SK-N-SH (cell line): Measurements from ENCODE around the gene SLC17A4. TPM values are rescaled to one million over a fixed set of nuclear protein-coding genes. Genes with fewer than 3 reads are reported as not detected.

ENCODE experiments used
- CTCF ChIA-PET: fragments of 300-600, 350-600 bp; formaldehyde crosslinking; extraction: SDS; loops from one replicate; lab custom pipeline; 2021; lab: Yijun Ruan, JAX
- POLR2A ChIA-PET: fragments of 350-600 bp; sonication (Branson Sonifier 250); formaldehyde crosslinking; extraction: SDS; loops from one replicate; lab custom pipeline; 2020; ENCODE audit warnings: antibody characterized with exemption, inconsistent platforms; lab: Yijun Ruan, JAX
- DNase-seq: peaks from one replicate; pipeline ENCODE4 v3.0.0; 2012
- H2AFZ ChIP-seq: fragments of 200-600 bp; sonication (generic); 2 replicates; pipeline ENCODE4 v1.8.1; 2016; ENCODE audit warnings: antibody characterized with exemption, mild to moderate bottlenecking, low read depth
- H3F3A ChIP-seq: fragments of 200-600 bp; sonication (generic); replicated peaks from 2 replicates; pipeline ENCODE3; 2016; ENCODE audit warnings: antibody characterized with exemption, mild to moderate bottlenecking; ENCODE audit not compliant: insufficient read depth
- H3K27ac ChIP-seq, 2 experiments: fragments of 200-500 bp in 1 of 2; fragments of 200-600 bp in 1 of 2; sonication (Bioruptor generic) in 1 of 2; sonication (generic), shearing (Covaris generic) in 1 of 2; 2 replicates each; pipeline versions ENCODE4 v1.5.1 to v1.6.1; 2014 to 2016; ENCODE audit warnings: low read depth in 2 of 2, inconsistent platforms in 1 of 2, low read length in 1 of 2, mild to moderate bottlenecking in 1 of 2, mixed read lengths in 1 of 2
- H3K27me3 ChIP-seq: fragments of 200-600 bp; sonication (generic), shearing (Covaris generic); 2 replicates; pipeline ENCODE4 v1.6.1; 2016; ENCODE audit warnings: mixed run types; ENCODE audit not compliant: insufficient read depth
- H3K36me3 ChIP-seq, 2 experiments: fragments of 200-500 bp in 1 of 2; fragments of 200-600 bp in 1 of 2; sonication (Bioruptor generic) in 1 of 2; sonication (generic) in 1 of 2; replicated peaks in 1 of 2; 2 replicates each; pipeline versions ENCODE3 to v1.5.1; 2014 to 2016; ENCODE audit warnings: low read length in 1 of 2, mild to moderate bottlenecking in 1 of 2; ENCODE audit not compliant: insufficient read depth in 2 of 2, control insufficient read depth in 1 of 2
- H3K4me1 ChIP-seq, 2 experiments: fragments of 200-500 bp in 1 of 2; fragments of 200-600 bp in 1 of 2; sonication (Bioruptor generic) in 1 of 2; sonication (generic), shearing (Covaris generic) in 1 of 2; 2 replicates each; pipeline versions ENCODE4 v1.5.1 to v1.6.1; 2014 to 2016; ENCODE audit warnings: low read depth in 1 of 2, low read length in 1 of 2, mixed run types in 1 of 2; ENCODE audit not compliant: insufficient read depth in 2 of 2, control insufficient read depth in 1 of 2
- H3K4me2 ChIP-seq: fragments of 200-600 bp; sonication (generic), shearing (Covaris generic); 2 replicates; pipeline ENCODE4 v1.6.1; 2017; ENCODE audit warnings: mixed run types
- H3K4me3 ChIP-seq, 2 experiments: fragments of 200-500 bp in 1 of 2; fragments of 200-600 bp in 1 of 2; sonication (Bioruptor generic) in 1 of 2; sonication (generic), shearing (Covaris generic) in 1 of 2; 2 replicates each; pipeline versions ENCODE4 v1.5.1 to v1.8.1; 2014 to 2016; ENCODE audit warnings: low read depth in 2 of 2, inconsistent platforms in 1 of 2, low read length in 1 of 2, mild to moderate bottlenecking in 1 of 2, mixed read lengths in 1 of 2, moderate library complexity in 1 of 2
- H3K79me2 ChIP-seq: fragments of 200-600 bp; sonication (generic); 2 replicates; pipeline ENCODE4 v1.8.1; 2017; ENCODE audit warnings: mild to moderate bottlenecking; ENCODE audit not compliant: insufficient read depth
- H3K9ac ChIP-seq: fragments of 200-600 bp; sonication (generic); 2 replicates; pipeline ENCODE4 v1.6.1; 2017; ENCODE audit warnings: mixed run types
- H3K9me2 ChIP-seq: fragments of 200-600 bp; sonication (generic); 2 replicates; pipeline ENCODE4 v1.6.1; 2017; ENCODE audit warnings: mixed run types
- H3K9me3 ChIP-seq: fragments of 200-600 bp; sonication (generic); 2 replicates; pipeline ENCODE4 v1.6.1; 2017; ENCODE audit warnings: mixed run types, mild to moderate bottlenecking, moderate library complexity
- H4K20me1 ChIP-seq: fragments of 200-600 bp; sonication (generic); 2 replicates; pipeline ENCODE4 v1.6.1; 2017; ENCODE audit warnings: mild to moderate bottlenecking, mixed run types; ENCODE audit not compliant: insufficient read depth
- FOSL2 ChIP-seq: IDR thresholded peaks from 2 replicates; pipeline ENCODE4 v1.4.0; 2012; ENCODE audit warnings: low read depth, mild to moderate bottlenecking, moderate library complexity, borderline replicate concordance
- FOXJ3 ChIP-seq: sonication (generic); formaldehyde crosslinking; IDR thresholded peaks from 2 replicates; pipeline ENCODE4 v1.5.1; 2020; ENCODE audit warnings: mild to moderate bottlenecking, missing genetic modification reagents
- FOXM1 ChIP-seq: IDR thresholded peaks from 2 replicates; pipeline ENCODE4 v1.4.0; 2012; ENCODE audit warnings: low read depth, mild to moderate bottlenecking
- GABPA ChIP-seq: IDR thresholded peaks from 2 replicates; pipeline ENCODE4 v1.4.0; 2012; ENCODE audit warnings: low read depth, mild to moderate bottlenecking
- JUND ChIP-seq: IDR thresholded peaks from 2 replicates; pipeline ENCODE4 v1.4.0; 2012
- MAX ChIP-seq: IDR thresholded peaks from 2 replicates; pipeline ENCODE4 v1.4.0; 2012; ENCODE audit warnings: low read depth
- MXI1 ChIP-seq: IDR thresholded peaks from 2 replicates; pipeline ENCODE4 v1.6.1; 2012; ENCODE audit warnings: mild to moderate bottlenecking, low read depth, low read length, improper control_type of control experiment
- NFIC ChIP-seq: IDR thresholded peaks from 2 replicates; pipeline ENCODE4 v1.4.0; 2012; ENCODE audit warnings: borderline replicate concordance
- NRF1 ChIP-seq: IDR thresholded peaks from 2 replicates; pipeline ENCODE4 v1.6.1; 2012; ENCODE audit warnings: low read depth, mild to moderate bottlenecking, low read length
- POLR2AphosphoS5 ChIP-seq: IDR thresholded peaks from 2 replicates; pipeline ENCODE4 v1.6.1; 2012; ENCODE audit warnings: low read depth, low read length
- REST ChIP-seq: IDR thresholded peaks from 2 replicates; pipeline ENCODE4 v1.6.1; 2012; ENCODE audit warnings: mild to moderate bottlenecking, low read depth, low read length, moderate library complexity
- YY1 ChIP-seq: IDR thresholded peaks from 2 replicates; pipeline ENCODE4 v1.4.0; 2012; ENCODE audit warnings: low read depth, mild to moderate bottlenecking
- WGBS: methylation state at CpG from one replicate; pipeline ENCODE4 v1.1.6; 2017; ENCODE audit warnings: low lambda C conversion rate; 5-methylcytosine and 5-hydroxymethylcytosine counted together
- polyA plus RNA-seq, 3 experiments: library from polyadenylated mRNA; depleted of rRNA; stranded (reverse); fragments of >200 nt; gene quantifications; 2 replicates each; pipeline ENCODE4 v1.2.3, GENCODE V29; 2012
- TF ChIP-seq, protein P1 (sequence below): fragments of 150-350 bp; IDR thresholded peaks from 2 replicates; pipeline ENCODE4 v1.6.1; 2016; ENCODE audit warnings: mild to moderate bottlenecking, low read depth, low read length
- TF ChIP-seq, protein P2 (sequence below): IDR thresholded peaks from 2 replicates; pipeline ENCODE4 v1.4.0; 2012; ENCODE audit warnings: low read depth, borderline replicate concordance

SLC17A4 gene
- polyA plus RNA-seq, 1 of the 3 experiments (the other 2 are of a cell fraction): not detected

DNA sequence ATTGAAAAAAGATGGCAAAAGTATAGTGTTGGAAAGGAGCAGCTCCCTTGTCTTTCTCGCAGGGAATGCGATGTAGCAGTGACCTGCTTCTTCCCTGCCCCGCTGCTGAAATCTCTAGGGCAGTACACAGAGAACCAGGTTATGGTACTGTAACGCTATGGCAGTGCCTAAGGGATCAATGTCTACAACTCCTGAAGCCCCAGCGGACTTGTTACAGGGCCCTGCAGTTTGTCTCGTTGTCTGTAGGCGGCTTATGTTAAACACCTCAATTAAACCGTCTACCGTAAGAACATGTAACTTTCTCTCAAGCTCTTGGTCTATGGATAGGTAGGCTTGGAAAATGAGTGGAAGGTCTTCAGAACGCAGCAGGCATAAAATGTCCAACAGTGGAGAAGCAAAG, 44.8 kb upstream of the SLC17A4 start:
- H3F3A ChIP-seq: no peaks in the 10 kb centered on the region
- WGBS: 85% methylated on average over 10 of the region's 10 CpGs
- no peak for DNase-seq
- TF ChIP-seq GABPA: no peak
- TF ChIP-seq FOXM1: no peak
- TF ChIP-seq, protein P1, sequence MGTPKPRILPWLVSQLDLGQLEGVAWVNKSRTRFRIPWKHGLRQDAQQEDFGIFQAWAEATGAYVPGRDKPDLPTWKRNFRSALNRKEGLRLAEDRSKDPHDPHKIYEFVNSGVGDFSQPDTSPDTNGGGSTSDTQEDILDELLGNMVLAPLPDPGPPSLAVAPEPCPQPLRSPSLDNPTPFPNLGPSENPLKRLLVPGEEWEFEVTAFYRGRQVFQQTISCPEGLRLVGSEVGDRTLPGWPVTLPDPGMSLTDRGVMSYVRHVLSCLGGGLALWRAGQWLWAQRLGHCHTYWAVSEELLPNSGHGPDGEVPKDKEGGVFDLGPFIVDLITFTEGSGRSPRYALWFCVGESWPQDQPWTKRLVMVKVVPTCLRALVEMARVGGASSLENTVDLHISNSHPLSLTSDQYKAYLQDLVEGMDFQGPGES: no peak
- TF ChIP-seq NFIC: no peak
- H3K9me3 ChIP-seq: no peaks in the 10 kb centered on the region
- ChIA-PET CTCF (interaction anchor here (2.2 to 2.4 kb wide), 2 partner anchors 8 to 10 kb away, joined by 9 to 11 read pairs; no protein-coding TSS in a partner anchor), POLR2A (no interaction called here)
- no peaks in the 10 kb centered on the region for H4K20me1 ChIP-seq
- H3K9ac ChIP-seq: no peak overlapping the region
- no peaks in the 10 kb centered on the region for H3K36me3 ChIP-seq
- H3K4me1 ChIP-seq: peaks cover 0 to 14% of the 10 kb centered on the region in 2 experiments; a peak in 1 of 4 replicates
- H3K27ac ChIP-seq: no peak overlapping the region
- H3K79me2 ChIP-seq: no peaks in the 10 kb centered on the region
- H3K9me2 ChIP-seq: no peaks in the 10 kb centered on the region
- H2AFZ ChIP-seq: no peak overlapping the region
- H3K27me3 ChIP-seq: no peaks in the 10 kb centered on the region
- H3K4me3 ChIP-seq: no peak overlapping the region
- no peak overlapping the region for H3K4me2 ChIP-seq

GRCh38 chr6:25710287-25710686, 44.3 kb upstream of the SLC17A4 start:
- no peaks in the 10 kb centered on the region for H3K9me3 ChIP-seq
- H3K9ac ChIP-seq: no peak overlapping the region
- H3K4me3 ChIP-seq: no peak overlapping the region
- H3K36me3 ChIP-seq: no peaks in the 10 kb centered on the region
- H3K9me2 ChIP-seq: no peaks in the 10 kb centered on the region
- H3K4me1 ChIP-seq: peaks cover 0 to 14% of the 10 kb centered on the region in 2 experiments; a peak in 1 of 4 replicates
- H3F3A ChIP-seq: no peaks in the 10 kb centered on the region
- H3K27me3 ChIP-seq: no peaks in the 10 kb centered on the region
- no peak for TF ChIP-seq JUND
- TF ChIP-seq, protein P1: no peak
- TF ChIP-seq POLR2AphosphoS5: no peak
- TF ChIP-seq, protein P2, sequence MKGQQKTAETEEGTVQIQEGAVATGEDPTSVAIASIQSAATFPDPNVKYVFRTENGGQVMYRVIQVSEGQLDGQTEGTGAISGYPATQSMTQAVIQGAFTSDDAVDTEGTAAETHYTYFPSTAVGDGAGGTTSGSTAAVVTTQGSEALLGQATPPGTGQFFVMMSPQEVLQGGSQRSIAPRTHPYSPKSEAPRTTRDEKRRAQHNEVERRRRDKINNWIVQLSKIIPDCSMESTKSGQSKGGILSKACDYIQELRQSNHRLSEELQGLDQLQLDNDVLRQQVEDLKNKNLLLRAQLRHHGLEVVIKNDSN: no peak
- no peak for TF ChIP-seq MXI1
- no peak for TF ChIP-seq MAX
- TF ChIP-seq YY1: no peak
- TF ChIP-seq FOSL2: no peak
- TF ChIP-seq GABPA: no peak
- TF ChIP-seq NRF1: no peak
- TF ChIP-seq FOXJ3 (CRISPR knock-in tag): no peak
- no peak for TF ChIP-seq REST
- WGBS: 49% methylated on average over 14 of the region's 14 CpGs
- ChIA-PET CTCF (interaction anchor here (2.2 to 2.4 kb wide), 2 partner anchors 8 to 10 kb away, joined by 9 to 11 read pairs; no protein-coding TSS in a partner anchor), POLR2A (no interaction called here)
- no peaks in the 10 kb centered on the region for H4K20me1 ChIP-seq
- no peak overlapping the region for H3K4me2 ChIP-seq
- no peaks in the 10 kb centered on the region for H3K79me2 ChIP-seq
- no peak overlapping the region for H2AFZ ChIP-seq
- H3K27ac ChIP-seq: no peak overlapping the region
- no peak for DNase-seq
